Osteoblast (primary cell): Measurements from ENCODE around the gene YIPF3. TPM values are rescaled to one million over a fixed set of nuclear protein-coding genes. Genes with fewer than 3 reads are reported as not detected.
"Not testable (repeated sequence)": the region's sequence is repeated elsewhere in the genome, so short reads cannot be mapped to it uniquely, and the experiment has no call there.

Source experiments
- DNase-seq: peaks from one replicate; pipeline ENCODE4 v3.0.0; 2011; ENCODE audit warnings: low spot score, mixed read lengths; ENCODE audit not compliant: insufficient read length; ENCODE audit errors: missing footprints
- H2AFZ ChIP-seq: 2 replicates; pipeline ENCODE4 v1.6.0; 2011; ENCODE audit warnings: mild to moderate bottlenecking, low read length
- H3K27ac ChIP-seq: 2 replicates; pipeline ENCODE4 v1.5.1; 2011; ENCODE audit warnings: mild to moderate bottlenecking, low read depth, low read length, moderate library complexity
- H3K27me3 ChIP-seq: 2 replicates; pipeline ENCODE4 v1.6.0; 2012; ENCODE audit warnings: mild to moderate bottlenecking, control low read depth, inconsistent platforms, low read length, moderate library complexity; ENCODE audit not compliant: insufficient read depth
- H3K36me3 ChIP-seq: 2 replicates; pipeline ENCODE4 v1.5.1; 2011; ENCODE audit warnings: mild to moderate bottlenecking, low read length, control low read depth, moderate library complexity; ENCODE audit not compliant: insufficient read depth
- H3K4me1 ChIP-seq: 2 replicates; pipeline ENCODE4 v1.5.1; 2011; ENCODE audit warnings: mild to moderate bottlenecking, low read length, control low read depth, moderate library complexity; ENCODE audit not compliant: insufficient read depth
- H3K4me2 ChIP-seq: 2 replicates; pipeline ENCODE4 v1.6.0; 2011; ENCODE audit warnings: mild to moderate bottlenecking, low read length; ENCODE audit not compliant: insufficient read depth
- H3K4me3 ChIP-seq: fragments of 200-600 bp; sonication (generic); 3 replicates; pipeline ENCODE4 v1.5.1; 2012; ENCODE audit warnings: mild to moderate bottlenecking, low read length, inconsistent platforms; ENCODE audit not compliant: insufficient read depth
- H3K79me2 ChIP-seq: 2 replicates; pipeline ENCODE4 v1.6.0; 2012; ENCODE audit warnings: mild to moderate bottlenecking, low read length, control low read depth, inconsistent platforms; ENCODE audit not compliant: insufficient read depth
- H3K9me3 ChIP-seq: 2 replicates; pipeline ENCODE4 v1.5.1; 2011; ENCODE audit warnings: low read depth, low read length, control low read depth
- H4K20me1 ChIP-seq: 2 replicates; pipeline ENCODE4 v1.6.0; 2012; ENCODE audit warnings: mild to moderate bottlenecking, low read length, control low read depth; ENCODE audit not compliant: insufficient read depth
- total RNA-seq: library from RNA; depleted of rRNA; stranded (reverse); fragments of >200 nt; gene quantifications from 2 replicates; pipeline ENCODE4 v1.2.3, GENCODE V29; 2012
- TF ChIP-seq, protein P1 (sequence below): IDR thresholded peaks from 2 replicates; pipeline ENCODE4 v1.5.1; 2011; ENCODE audit warnings: mild to moderate bottlenecking, low read depth, low read length, moderate library complexity; ENCODE audit errors: extremely low read depth

The YIPF3 gene
- total RNA-seq, 1 donor, result 98.8 TPM

DNA sequence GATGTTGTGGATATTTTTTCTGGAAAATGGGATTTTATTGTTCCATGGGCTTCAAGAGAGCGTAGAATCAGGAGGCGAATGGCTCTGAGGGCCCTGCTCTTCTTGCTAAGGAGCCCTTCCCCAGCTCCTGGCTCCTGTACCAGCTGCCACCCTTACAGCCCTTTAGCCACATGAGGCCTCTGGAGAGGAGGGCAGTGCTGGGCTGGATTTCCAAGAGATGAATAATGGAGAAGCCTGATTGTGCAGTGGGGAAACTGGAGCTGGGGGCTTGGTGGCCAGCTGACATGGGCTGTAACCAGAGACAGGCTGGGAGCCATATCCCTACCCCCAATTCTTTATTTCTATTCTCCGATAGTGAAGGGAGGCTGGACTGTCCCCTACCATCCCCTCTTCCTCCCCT is 15.8 kb downstream of the YIPF3 start:
- no peak for DNase-seq
- peaks cover 16% of the 10 kb centered on the region for H3K79me2 ChIP-seq
- peaks cover 65% of the 10 kb centered on the region for H3K36me3 ChIP-seq
- TF ChIP-seq, protein P1, sequence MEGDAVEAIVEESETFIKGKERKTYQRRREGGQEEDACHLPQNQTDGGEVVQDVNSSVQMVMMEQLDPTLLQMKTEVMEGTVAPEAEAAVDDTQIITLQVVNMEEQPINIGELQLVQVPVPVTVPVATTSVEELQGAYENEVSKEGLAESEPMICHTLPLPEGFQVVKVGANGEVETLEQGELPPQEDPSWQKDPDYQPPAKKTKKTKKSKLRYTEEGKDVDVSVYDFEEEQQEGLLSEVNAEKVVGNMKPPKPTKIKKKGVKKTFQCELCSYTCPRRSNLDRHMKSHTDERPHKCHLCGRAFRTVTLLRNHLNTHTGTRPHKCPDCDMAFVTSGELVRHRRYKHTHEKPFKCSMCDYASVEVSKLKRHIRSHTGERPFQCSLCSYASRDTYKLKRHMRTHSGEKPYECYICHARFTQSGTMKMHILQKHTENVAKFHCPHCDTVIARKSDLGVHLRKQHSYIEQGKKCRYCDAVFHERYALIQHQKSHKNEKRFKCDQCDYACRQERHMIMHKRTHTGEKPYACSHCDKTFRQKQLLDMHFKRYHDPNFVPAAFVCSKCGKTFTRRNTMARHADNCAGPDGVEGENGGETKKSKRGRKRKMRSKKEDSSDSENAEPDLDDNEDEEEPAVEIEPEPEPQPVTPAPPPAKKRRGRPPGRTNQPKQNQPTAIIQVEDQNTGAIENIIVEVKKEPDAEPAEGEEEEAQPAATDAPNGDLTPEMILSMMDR, result no peak
- no peak overlapping the region for H3K27ac ChIP-seq
- H3K4me2 ChIP-seq, result no peak overlapping the region
- peaks cover 9% of the 10 kb centered on the region for H4K20me1 ChIP-seq
- no peak overlapping the region for H2AFZ ChIP-seq
- no peaks in the 10 kb centered on the region for H3K27me3 ChIP-seq
- peaks cover 16% of the 10 kb centered on the region for H3K4me1 ChIP-seq
- no peak overlapping the region for H3K4me3 ChIP-seq
- H3K9me3 ChIP-seq, result no peaks in the 10 kb centered on the region

DNA sequence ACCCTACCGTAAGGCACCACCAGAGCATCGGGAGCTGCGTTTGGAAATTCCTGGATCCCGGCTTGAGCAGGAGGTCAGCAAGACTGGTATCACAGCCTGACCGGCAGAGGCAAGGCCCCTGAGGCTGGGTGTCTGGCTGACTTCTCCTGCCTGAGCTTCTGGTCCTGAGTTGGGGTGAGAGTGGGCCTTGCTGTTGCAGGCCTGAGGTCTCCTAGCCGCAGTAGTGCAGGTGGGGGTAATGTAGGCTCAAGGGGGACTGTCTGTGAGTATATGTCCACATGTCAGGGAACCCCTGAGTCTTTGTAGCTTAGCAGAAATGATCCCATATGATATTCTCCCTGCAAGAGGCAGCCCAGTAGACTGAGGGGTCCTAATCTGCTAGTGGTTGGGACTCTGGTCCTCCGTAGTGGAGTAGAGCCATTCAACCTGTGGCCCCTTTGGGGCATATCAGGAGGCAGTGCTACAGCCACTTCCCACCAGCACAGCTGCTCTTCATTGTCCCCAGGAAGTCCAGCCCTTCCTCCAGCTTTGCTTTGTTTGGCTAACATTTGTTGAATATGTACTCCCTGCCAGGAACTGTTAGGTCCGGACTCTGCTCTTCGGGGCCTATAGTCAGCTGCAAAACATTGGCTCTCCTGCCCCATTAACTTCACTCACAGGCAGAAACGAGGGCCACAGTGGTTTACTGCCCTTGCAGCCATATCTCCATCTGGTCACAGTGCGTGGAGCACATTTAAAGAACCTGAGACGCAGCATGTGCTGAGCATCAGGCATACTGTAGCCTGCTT is 17.5 kb downstream of the YIPF3 start:
- TF ChIP-seq, protein P1, result no peak
- H3K27me3 ChIP-seq, result no peaks in the 10 kb centered on the region
- no peak overlapping the region for H3K4me2 ChIP-seq
- peaks cover 31% of the 10 kb centered on the region for H3K79me2 ChIP-seq
- no peak for DNase-seq
- no peak overlapping the region for H3K27ac ChIP-seq
- H4K20me1 ChIP-seq, result peaks cover 19% of the 10 kb centered on the region
- H3K36me3 ChIP-seq, result peaks cover 53% of the 10 kb centered on the region
- H3K9me3 ChIP-seq, result no peaks in the 10 kb centered on the region
- H2AFZ ChIP-seq, result no peak overlapping the region
- no peak overlapping the region for H3K4me3 ChIP-seq
- peaks cover 33% of the 10 kb centered on the region for H3K4me1 ChIP-seq

GRCh38 chr6:43498291-43498690 is 18.4 kb downstream of the YIPF3 start:
- not testable (repeated sequence) for DNase-seq
- H4K20me1 ChIP-seq, result peaks cover 22% of the 10 kb centered on the region

GRCh38 chr6:43497689-43498088 is 19.0 kb downstream of the YIPF3 start:
- H3K27me3 ChIP-seq, result no peaks in the 10 kb centered on the region
- peaks cover 43% of the 10 kb centered on the region for H3K4me1 ChIP-seq
- peaks cover 28% of the 10 kb centered on the region for H4K20me1 ChIP-seq
- DNase-seq, result no peak
- H3K79me2 ChIP-seq, result peaks cover 41% of the 10 kb centered on the region
- no peak overlapping the region for H3K4me2 ChIP-seq
- no peak overlapping the region for H3K27ac ChIP-seq
- TF ChIP-seq, protein P1, result no peak
- peaks cover 42% of the 10 kb centered on the region for H3K36me3 ChIP-seq
- no peak overlapping the region for H3K4me3 ChIP-seq
- no peaks in the 10 kb centered on the region for H3K9me3 ChIP-seq
- H2AFZ ChIP-seq, result no peak overlapping the region

More at GRCh38 chr6:43498291-43498690, 18.4 kb downstream of the YIPF3 start:
- not testable (repeated sequence) for H2AFZ ChIP-seq, H3K27ac ChIP-seq, H3K27me3 ChIP-seq, H3K9me3 ChIP-seq, H3K4me3 ChIP-seq, H3K4me2 ChIP-seq
- peaks cover 37% of the 10 kb centered on the region for H3K4me1 ChIP-seq
- peaks cover 37% of the 10 kb centered on the region for H3K79me2 ChIP-seq
- peaks cover 48% of the 10 kb centered on the region for H3K36me3 ChIP-seq
